MG63 (cell line): Measurements from ENCODE around the gene DYTN. TPM values are rescaled to one million over a fixed set of nuclear protein-coding genes. Genes with fewer than 3 reads are reported as not detected.

Experiments used
- total RNA-seq: library from RNA; depleted of rRNA; stranded (reverse); fragments of >200 nt; shearing (Covaris generic); gene quantifications from 2 replicates; pipeline ENCODE4 v1.2.3, GENCODE V29; 2014; ENCODE audit warnings: low replicate concordance; rRNA removed

DYTN gene
- total RNA-seq, 1 experiment from 2014 or later, result not detected

Other genes starting within 250 kb of the DYTN start
- not detected in 2 replicates for gene FAM237A, start 75.9 kb downstream of the DYTN start, total RNA-seq
- gene MDH1B, start 46.9 kb upstream of the DYTN start, total RNA-seq, result 0.72 and 11.4 TPM in 2 replicates
- gene FASTKD2, start 47.2 kb upstream of the DYTN start, total RNA-seq, result 30.7 and 49.6 TPM in 2 replicates
- not detected in 2 replicates for gene CPO, start 221.1 kb upstream of the DYTN start, total RNA-seq